HCT116 (cell line): ENCODE measurements around the gene STAG1.

ENCODE experiments used
- CEBPB ChIP-seq: IDR thresholded peaks from 2 replicates; pipeline ENCODE4 v1.6.1; 2012; ENCODE audit warnings: low read depth
- EZH2 ChIP-seq: fragments of 200-600 bp; sonication (generic); IDR thresholded peaks from 2 replicates; pipeline ENCODE4 v1.6.1; 2017; ENCODE audit warnings: antibody characterized with exemption, mixed run types
- POLR2A ChIP-seq: IDR thresholded peaks from 2 replicates; pipeline ENCODE4 v1.7.0; 2011; ENCODE audit warnings: borderline replicate concordance; ENCODE audit not compliant: insufficient read depth, insufficient read length; ENCODE audit errors: extremely low read depth
- POLR2AphosphoS5 ChIP-seq: IDR thresholded peaks from 2 replicates; pipeline ENCODE4 v1.6.1; 2011; ENCODE audit warnings: mild to moderate bottlenecking, low read depth, low read length, moderate library complexity
- SIN3A ChIP-seq: IDR thresholded peaks from 2 replicates; pipeline ENCODE4 v1.6.1; 2012; ENCODE audit warnings: low read depth
- SP1 ChIP-seq: IDR thresholded peaks from 2 replicates; pipeline ENCODE4 v1.6.1; 2012; ENCODE audit warnings: low read depth
- TF ChIP-seq, protein P1 (sequence below): IDR thresholded peaks from 2 replicates; pipeline ENCODE4 v1.6.1; 2012
- TF ChIP-seq, protein P2 (sequence below), 3 experiments: fragments of 200-600 bp in 1 of 3; sonication (generic) in 1 of 3; IDR thresholded peaks in 2 of 3; conservative IDR thresholded peaks in 1 of 3; 2 replicates each; pipeline ENCODE4 v1.5.1; 2012 to 2017; ENCODE audit warnings: low read depth in 2 of 3, low read length in 2 of 3, antibody characterized with exemption in 1 of 3, borderline replicate concordance in 1 of 3, control low read depth in 1 of 3, mild to moderate bottlenecking in 1 of 3, mixed read lengths in 1 of 3, mixed run types in 1 of 3, moderate library complexity in 1 of 3; ENCODE audit not compliant: insufficient read depth in 1 of 3
- TF ChIP-seq, protein P3 (sequence below): IDR thresholded peaks from 2 replicates; pipeline ENCODE4 v1.6.1; 2012; ENCODE audit warnings: low read depth

DNA sequence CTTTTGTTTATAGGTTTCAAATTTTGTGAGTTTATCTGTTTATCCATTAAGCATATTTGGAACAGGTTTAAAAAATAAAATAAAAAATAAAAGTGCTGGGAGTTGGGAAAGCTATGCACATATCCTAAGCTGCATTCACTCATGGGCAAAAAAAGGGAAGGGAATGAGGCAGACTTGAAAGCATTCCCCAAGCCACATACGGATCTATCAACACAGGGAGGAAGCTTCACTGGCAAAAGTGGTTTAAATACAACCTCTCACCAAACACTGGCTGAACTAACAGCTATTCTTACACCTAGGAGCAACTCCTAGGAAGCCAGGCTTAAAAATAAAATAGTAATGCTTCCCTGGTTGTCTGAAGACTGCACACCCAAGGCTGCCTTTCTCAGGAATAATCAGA, 400.8 kb downstream of the STAG1 start:
- TF ChIP-seq, protein P1, sequence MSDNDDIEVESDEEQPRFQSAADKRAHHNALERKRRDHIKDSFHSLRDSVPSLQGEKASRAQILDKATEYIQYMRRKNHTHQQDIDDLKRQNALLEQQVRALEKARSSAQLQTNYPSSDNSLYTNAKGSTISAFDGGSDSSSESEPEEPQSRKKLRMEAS, result no peak
- TF ChIP-seq, protein P2, sequence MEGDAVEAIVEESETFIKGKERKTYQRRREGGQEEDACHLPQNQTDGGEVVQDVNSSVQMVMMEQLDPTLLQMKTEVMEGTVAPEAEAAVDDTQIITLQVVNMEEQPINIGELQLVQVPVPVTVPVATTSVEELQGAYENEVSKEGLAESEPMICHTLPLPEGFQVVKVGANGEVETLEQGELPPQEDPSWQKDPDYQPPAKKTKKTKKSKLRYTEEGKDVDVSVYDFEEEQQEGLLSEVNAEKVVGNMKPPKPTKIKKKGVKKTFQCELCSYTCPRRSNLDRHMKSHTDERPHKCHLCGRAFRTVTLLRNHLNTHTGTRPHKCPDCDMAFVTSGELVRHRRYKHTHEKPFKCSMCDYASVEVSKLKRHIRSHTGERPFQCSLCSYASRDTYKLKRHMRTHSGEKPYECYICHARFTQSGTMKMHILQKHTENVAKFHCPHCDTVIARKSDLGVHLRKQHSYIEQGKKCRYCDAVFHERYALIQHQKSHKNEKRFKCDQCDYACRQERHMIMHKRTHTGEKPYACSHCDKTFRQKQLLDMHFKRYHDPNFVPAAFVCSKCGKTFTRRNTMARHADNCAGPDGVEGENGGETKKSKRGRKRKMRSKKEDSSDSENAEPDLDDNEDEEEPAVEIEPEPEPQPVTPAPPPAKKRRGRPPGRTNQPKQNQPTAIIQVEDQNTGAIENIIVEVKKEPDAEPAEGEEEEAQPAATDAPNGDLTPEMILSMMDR (IDR thresholded peaks at IDR 0.05 in 2 of 3, conservative IDR thresholded peaks at IDR 0.05 in 1 of 3; ENCODE audit: borderline replicate concordance in 1 of 3, insufficient read depth in 1 of 3, low read depth in 2 of 3, low read length in 2 of 3), result no peak
- no peak for TF ChIP-seq EZH2
- TF ChIP-seq SIN3A, result no peak
- TF ChIP-seq CEBPB, result no peak
- no peak for TF ChIP-seq POLR2AphosphoS5
- no peak for TF ChIP-seq SP1
- TF ChIP-seq, protein P3, sequence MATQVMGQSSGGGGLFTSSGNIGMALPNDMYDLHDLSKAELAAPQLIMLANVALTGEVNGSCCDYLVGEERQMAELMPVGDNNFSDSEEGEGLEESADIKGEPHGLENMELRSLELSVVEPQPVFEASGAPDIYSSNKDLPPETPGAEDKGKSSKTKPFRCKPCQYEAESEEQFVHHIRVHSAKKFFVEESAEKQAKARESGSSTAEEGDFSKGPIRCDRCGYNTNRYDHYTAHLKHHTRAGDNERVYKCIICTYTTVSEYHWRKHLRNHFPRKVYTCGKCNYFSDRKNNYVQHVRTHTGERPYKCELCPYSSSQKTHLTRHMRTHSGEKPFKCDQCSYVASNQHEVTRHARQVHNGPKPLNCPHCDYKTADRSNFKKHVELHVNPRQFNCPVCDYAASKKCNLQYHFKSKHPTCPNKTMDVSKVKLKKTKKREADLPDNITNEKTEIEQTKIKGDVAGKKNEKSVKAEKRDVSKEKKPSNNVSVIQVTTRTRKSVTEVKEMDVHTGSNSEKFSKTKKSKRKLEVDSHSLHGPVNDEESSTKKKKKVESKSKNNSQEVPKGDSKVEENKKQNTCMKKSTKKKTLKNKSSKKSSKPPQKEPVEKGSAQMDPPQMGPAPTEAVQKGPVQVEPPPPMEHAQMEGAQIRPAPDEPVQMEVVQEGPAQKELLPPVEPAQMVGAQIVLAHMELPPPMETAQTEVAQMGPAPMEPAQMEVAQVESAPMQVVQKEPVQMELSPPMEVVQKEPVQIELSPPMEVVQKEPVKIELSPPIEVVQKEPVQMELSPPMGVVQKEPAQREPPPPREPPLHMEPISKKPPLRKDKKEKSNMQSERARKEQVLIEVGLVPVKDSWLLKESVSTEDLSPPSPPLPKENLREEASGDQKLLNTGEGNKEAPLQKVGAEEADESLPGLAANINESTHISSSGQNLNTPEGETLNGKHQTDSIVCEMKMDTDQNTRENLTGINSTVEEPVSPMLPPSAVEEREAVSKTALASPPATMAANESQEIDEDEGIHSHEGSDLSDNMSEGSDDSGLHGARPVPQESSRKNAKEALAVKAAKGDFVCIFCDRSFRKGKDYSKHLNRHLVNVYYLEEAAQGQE, result no peak
- TF ChIP-seq POLR2A, result no peak
